GM12878 (cell line): ENCODE data around the gene ZNF215. TPM values are rescaled to one million over a fixed set of nuclear protein-coding genes. Genes with fewer than 3 reads are reported as not detected.
"Not testable (repeated sequence)": the region's sequence is repeated elsewhere in the genome, so short reads cannot be mapped to it uniquely, and the experiment has no call there.

Experiments used
- ATAC-seq: fragments of 200-7000 bp; cut with Tn5 transposase; 3 replicates; pipeline ENCODE4 v1.9.1; 2020; ENCODE audit warnings: mild to moderate bottlenecking, moderate library complexity
- BruUV-seq: library from RNA; stranded (reverse); fragments of 400-500 nt; replicated peaks from 2 replicates; lab custom pipeline; 2021; lab: Mats Ljungman, UMichigan
- CTCF ChIA-PET: fragments of 300-600 bp; sonication (Branson Sonifier 250); formaldehyde crosslinking; extraction: SDS; loops from one replicate; lab custom pipeline; 2021; ENCODE audit warnings: inconsistent platforms; lab: Yijun Ruan, JAX
- POLR2A ChIA-PET: fragments of 350-600 bp; formaldehyde crosslinking; extraction: SDS; loops from one replicate; lab custom pipeline; 2021; ENCODE audit warnings: inconsistent platforms; lab: Charles Lee
- RAD21 ChIA-PET: fragments of 300-600 bp; sonication (Branson Sonifier 250); formaldehyde crosslinking; loops from one replicate; lab custom pipeline; 2023; ENCODE audit warnings: antibody characterized with exemption; ENCODE audit not compliant: unreplicated experiment; lab: Charles Lee
- SMC1A ChIA-PET: fragments of 300-600 bp; sonication (Branson Sonifier 250); formaldehyde crosslinking; loops from one replicate; lab custom pipeline; 2023; ENCODE audit not compliant: unreplicated experiment, uncharacterized antibody; lab: Charles Lee
- DNase-seq: peaks from one replicate; pipeline ENCODE4 v3.0.0-alpha.2; 2011; ENCODE audit warnings: low read depth, low spot score
- FAIRE-seq: peaks from 3 replicates; lab custom pipeline; 2011; peaks lifted over from hg19 to GRCh38; lab: Jason Lieb, UNC
- H2AFZ ChIP-seq: 2 replicates; pipeline ENCODE4 v1.6.0; 2011; ENCODE audit warnings: low read depth, low read length, control low read depth; ENCODE audit not compliant: control insufficient read depth
- H3K27ac ChIP-seq: 2 replicates; pipeline ENCODE4 v1.5.1; 2011; ENCODE audit warnings: control low read depth; ENCODE audit not compliant: control insufficient read depth, insufficient read depth
- H3K27me3 ChIP-seq, 2 experiments: replicated peaks in 1 of 2; 2 replicates each; pipeline versions ENCODE4 v1.6.0 to v1.6.1; 2011; ENCODE audit warnings: low read length in 1 of 2; ENCODE audit not compliant: control insufficient read depth in 2 of 2, insufficient read depth in 2 of 2
- H3K36me3 ChIP-seq, 2 experiments: 2 replicates each; pipeline ENCODE4 v1.5.1; 2011; ENCODE audit warnings: low read length in 1 of 2; ENCODE audit not compliant: control insufficient read depth in 2 of 2, insufficient read depth in 2 of 2
- H3K4me1 ChIP-seq: 2 replicates; pipeline ENCODE4 v1.6.1; 2011; ENCODE audit warnings: mild to moderate bottlenecking, low read length, moderate library complexity, mixed read lengths; ENCODE audit not compliant: control insufficient read depth, insufficient read depth
- H3K4me2 ChIP-seq: 2 replicates; pipeline ENCODE4 v1.6.0; 2011; ENCODE audit warnings: control low read depth; ENCODE audit not compliant: control insufficient read depth, insufficient read depth
- H3K4me3 ChIP-seq: fragments of 200-600 bp; sonication (generic); 2 replicates; pipeline ENCODE4 v1.5.1; 2016
- H3K79me2 ChIP-seq: 2 replicates; pipeline ENCODE4 v1.6.0; 2011; ENCODE audit warnings: low read length; ENCODE audit not compliant: control insufficient read depth, insufficient read depth
- H3K9ac ChIP-seq: 2 replicates; pipeline ENCODE4 v1.8.0; 2011; ENCODE audit warnings: low read length, control low read depth, mixed read lengths; ENCODE audit not compliant: control insufficient read depth, insufficient read depth
- H3K9me3 ChIP-seq: replicated peaks from 3 replicates; pipeline ENCODE4 v1.5.1; 2011; ENCODE audit warnings: mild to moderate bottlenecking, low read length; ENCODE audit not compliant: control insufficient read depth, insufficient read depth
- H4K20me1 ChIP-seq: 2 replicates; pipeline ENCODE4 v1.6.0; 2011; ENCODE audit not compliant: control insufficient read depth, insufficient read depth
- ATF7 ChIP-seq: fragments of 450-650 bp; IDR thresholded peaks from 2 replicates; pipeline ENCODE4 v1.6.1; 2016; ENCODE audit warnings: low read depth, mild to moderate bottlenecking
- CBX5 ChIP-seq: sonication (generic); IDR thresholded peaks from 2 replicates; pipeline ENCODE4 v1.6.1; 2016; ENCODE audit warnings: low read depth, moderate library complexity, mild to moderate bottlenecking, inconsistent platforms
- CHD4 ChIP-seq: fragments of 200-600 bp; sonication (generic); IDR thresholded peaks from 2 replicates; pipeline ENCODE4 v1.6.1; 2016; ENCODE audit warnings: mild to moderate bottlenecking
- DPF2 ChIP-seq: fragments of 450-650 bp; IDR thresholded peaks from 2 replicates; pipeline ENCODE4 v1.6.1; 2017; ENCODE audit warnings: mild to moderate bottlenecking
- ETV6 ChIP-seq, 2 experiments: fragments of 450-650 bp in 1 of 2; IDR thresholded peaks in 1 of 2; conservative IDR thresholded peaks in 1 of 2; 2 replicates each; pipeline ENCODE4 v1.6.1; 2014; ENCODE audit warnings: antibody characterized with exemption in 1 of 2, borderline replicate concordance in 1 of 2, low read depth in 1 of 2, mild to moderate bottlenecking in 1 of 2, moderate library complexity in 1 of 2
- MXI1 ChIP-seq: fragments of 150-350 bp; IDR thresholded peaks from 2 replicates; pipeline ENCODE4 v1.6.1; 2011; ENCODE audit warnings: low read depth, mild to moderate bottlenecking, inconsistent platforms, low read length, improper control_type of control experiment
- MYB ChIP-seq: fragments of 150-350 bp; IDR thresholded peaks from 2 replicates; pipeline ENCODE4 v1.6.1; 2014; ENCODE audit warnings: mild to moderate bottlenecking, low read depth, low read length, borderline replicate concordance
- NFXL1 ChIP-seq: fragments of 450-650 bp; IDR thresholded peaks from 2 replicates; pipeline ENCODE4 v1.6.1; 2017; ENCODE audit warnings: antibody characterized with exemption, mild to moderate bottlenecking, borderline replicate concordance
- POU2F2 ChIP-seq: IDR thresholded peaks from 3 replicates; pipeline ENCODE4 v1.6.1; 2011; ENCODE audit warnings: low read depth, mild to moderate bottlenecking, low read length, borderline replicate concordance
- RBBP5 ChIP-seq: fragments of 200-600 bp; sonication (generic); conservative IDR thresholded peaks from 2 replicates; pipeline ENCODE4 v1.6.1; 2016
- SMAD1 ChIP-seq: fragments of 450-650 bp; IDR thresholded peaks from 2 replicates; pipeline ENCODE4 v1.6.1; 2018; ENCODE audit warnings: mild to moderate bottlenecking, low read depth; ENCODE audit not compliant: partially characterized antibody
- SMC3 ChIP-seq: IDR thresholded peaks from 2 replicates; pipeline ENCODE4 v1.6.1; 2011; ENCODE audit warnings: low read length, improper control_type of control experiment, borderline replicate concordance
- SPI1 ChIP-seq: IDR thresholded peaks from 2 replicates; pipeline ENCODE4 v1.6.1; 2011; ENCODE audit warnings: low read depth, mild to moderate bottlenecking, low read length, moderate library complexity, borderline replicate concordance; ENCODE audit not compliant: insufficient read depth
- STAT3 ChIP-seq: IDR thresholded peaks from 2 replicates; pipeline ENCODE4 v1.6.1; 2011; ENCODE audit warnings: low read depth, low read length, improper control_type of control experiment
- WGBS: methylation state at CpG from one replicate; pipeline ENCODE4 v1.1.6; 2016; ENCODE audit warnings: low lambda C conversion rate; ENCODE audit not compliant: insufficient replicate concordance, insufficient coverage; ENCODE audit errors: missing lambda C conversion rate; 5-methylcytosine and 5-hydroxymethylcytosine counted together
- in situ Hi-C: fragments of 300-500 bp; cut with MboI; formaldehyde crosslinking; loops from 9 replicates; pipeline ENCODE4 v1.14.3; 2018; ENCODE audit warnings: mixed read lengths
- intact Hi-C: fragments of 100-400 bp; cut with micrococcal nuclease; formaldehyde crosslinking; loops from one replicate; pipeline ENCODE4 v1.14.2; 2022; ENCODE audit not compliant: unreplicated experiment
- polyA plus RNA-seq, 11 experiments: library from polyadenylated mRNA; depleted of rRNA in 4 of 11; unstranded in 6 of 11; stranded (reverse) in 5 of 11; fragments of >200 nt; fragmentation: Nextera tagmentation in 4 of 11; fragmentation: Illumina TruSeq in 1 of 11; extraction: Ambion mirVana in 4 of 11; extraction: Trizol in 1 of 11; gene quantifications; 1 replicate in 1 of 11; 2 replicates in 10 of 11; pipeline versions ENCODE4 v1.2.1 to v1.2.3, GENCODE V29; 2011 to 2016; ENCODE audit warnings: inconsistent platforms in 2 of 11, missing spikeins in 2 of 11, low read depth in 1 of 11
- total RNA-seq, 4 experiments: library from RNA; depleted of rRNA in 3 of 4; stranded (reverse); fragments of >200 nt in 3 of 4; fragmentation: Illumina TruSeq in 1 of 4; extraction: Trizol in 1 of 4; gene quantifications; 2 replicates each; pipeline versions ENCODE4 v1.2.1 to v1.2.3, GENCODE V29; 2013 to 2021
- TF ChIP-seq, protein P1 (sequence below): IDR thresholded peaks from 2 replicates; pipeline ENCODE4 v1.6.1; 2011; ENCODE audit warnings: low read depth, low read length, improper control_type of control experiment, borderline replicate concordance
- TF ChIP-seq, protein P2 (sequence below): IDR thresholded peaks from 2 replicates; pipeline ENCODE4 v1.6.1; 2011; ENCODE audit warnings: low read depth, mild to moderate bottlenecking, low read length, moderate library complexity, borderline replicate concordance; ENCODE audit errors: extremely low read depth

The ZNF215 gene
- total and polyA plus RNA-seq, 10 of the 15 experiments (the other 5 are each of a cell fraction or from before 2014, with no cell fraction given), result 1.5 to 3.7 (median 2.3) TPM

DNA sequence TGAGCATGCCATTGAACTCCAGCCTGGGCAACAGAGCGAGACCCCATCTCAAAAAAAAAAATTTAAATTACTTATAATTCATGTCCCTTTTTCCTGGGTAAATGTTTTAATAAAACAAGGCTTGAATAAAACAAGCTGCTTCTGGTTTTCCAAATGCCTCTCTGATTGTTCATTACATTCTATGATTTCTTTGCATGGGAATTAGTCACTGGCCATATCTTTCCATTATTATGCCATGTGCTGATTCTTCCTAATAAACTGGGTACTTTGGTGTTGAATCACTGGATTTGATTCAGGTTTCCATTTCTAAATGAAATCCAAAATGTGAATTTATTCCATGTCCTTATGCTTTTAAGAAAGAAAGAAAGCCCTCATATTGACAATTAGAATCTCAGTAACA lies 42.6 kb downstream of the ZNF215 start (continued):
- TF ChIP-seq SMAD1, result no peak
- no peak for TF ChIP-seq SPI1

DNA sequence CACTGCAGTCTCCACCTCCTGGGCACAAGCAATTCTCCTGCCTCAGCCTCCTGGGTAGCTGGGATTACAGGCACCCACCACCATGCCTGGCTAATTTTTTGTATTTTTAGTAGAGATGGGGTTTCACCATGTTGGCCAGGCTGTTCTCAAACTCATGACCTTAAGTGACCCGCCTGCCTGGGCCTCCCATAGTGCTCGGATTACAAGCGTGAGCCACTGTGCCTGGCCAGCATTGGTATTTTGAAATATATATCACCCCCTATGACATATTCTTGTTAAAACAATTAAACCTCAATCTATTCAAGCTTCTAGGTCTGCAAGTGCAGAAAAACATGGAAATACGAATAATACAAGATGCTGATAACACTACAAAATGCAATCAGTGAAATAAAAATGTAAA lies 43.6 kb downstream of the ZNF215 start:
- H4K20me1 ChIP-seq, ATAC-seq, CTCF ChIA-PET, FAIRE-seq, H3K9ac ChIP-seq, POLR2A ChIA-PET, H3K4me2 ChIP-seq, DNase-seq, H3K36me3 ChIP-seq, BruUV-seq, H3K9me3 ChIP-seq, in situ Hi-C loops, H3K4me3 ChIP-seq, H3K79me2 ChIP-seq, RAD21 ChIA-PET, H2AFZ ChIP-seq, H3K4me1 ChIP-seq, H3K27ac ChIP-seq, H3K27me3 ChIP-seq, intact Hi-C loops: not testable (repeated sequence)
- SMC1A ChIA-PET, result interaction anchor here (1.3 kb wide), 1 partner anchor 10 kb away, joined by 5 read pairs; no protein-coding TSS in a partner anchor
- 15% methylated on average over 4 of the region's 4 CpGs for WGBS

DNA sequence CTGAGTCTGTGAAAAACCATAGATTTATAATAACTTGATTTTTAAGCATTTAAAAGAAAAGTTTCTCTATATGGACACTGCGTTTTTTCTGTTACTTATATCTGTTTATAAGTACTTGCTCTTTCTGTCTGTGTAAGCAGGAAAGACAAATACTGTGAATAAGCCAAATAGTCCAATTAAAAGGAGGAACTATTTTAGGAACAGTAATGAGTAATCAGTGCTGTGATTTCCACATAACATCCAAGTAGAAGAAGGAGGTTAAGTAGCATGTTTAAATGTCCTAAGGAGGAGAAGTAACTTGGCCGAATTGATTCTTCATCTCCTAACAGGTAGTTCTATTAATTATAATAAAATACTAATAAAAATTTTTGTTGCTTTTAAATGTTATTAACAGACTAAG lies 53.1 kb downstream of the ZNF215 start:
- no peaks in the 10 kb centered on the region for H3K36me3 ChIP-seq
- no peaks in the 10 kb centered on the region for H3K27me3 ChIP-seq
- SMC1A ChIA-PET, result interaction anchor here (1.3 kb wide), 1 partner anchor 10 kb away, joined by 5 read pairs; no protein-coding TSS in a partner anchor
- H3K9ac ChIP-seq, result no peak overlapping the region
- no peaks in the 10 kb centered on the region for H4K20me1 ChIP-seq
- H3K79me2 ChIP-seq, result no peaks in the 10 kb centered on the region
- no peaks in the 10 kb centered on the region for H3K9me3 ChIP-seq
- no peak overlapping the region for H3K27ac ChIP-seq
- CTCF ChIA-PET, result interaction anchor here (1.3 kb wide), 1 partner anchor 16 kb away, joined by 5 read pairs; no protein-coding TSS in a partner anchor
- DNase-seq (no peak), ATAC-seq (no peak), FAIRE-seq (no peak)
- WGBS, result 63% methylated on average over 2 of the region's 2 CpGs
- BruUV-seq, result no TSS peak
- intact Hi-C loops (no loop called here), in situ Hi-C loops (no loop called here)
- no peaks in the 10 kb centered on the region for H3K4me1 ChIP-seq
- no peak overlapping the region for H2AFZ ChIP-seq
- no peak overlapping the region for H3K4me3 ChIP-seq
- RAD21 ChIA-PET, result no interaction called here
- no peak overlapping the region for H3K4me2 ChIP-seq
- POLR2A ChIA-PET, result no interaction called here
- TF ChIP-seq, protein P1, sequence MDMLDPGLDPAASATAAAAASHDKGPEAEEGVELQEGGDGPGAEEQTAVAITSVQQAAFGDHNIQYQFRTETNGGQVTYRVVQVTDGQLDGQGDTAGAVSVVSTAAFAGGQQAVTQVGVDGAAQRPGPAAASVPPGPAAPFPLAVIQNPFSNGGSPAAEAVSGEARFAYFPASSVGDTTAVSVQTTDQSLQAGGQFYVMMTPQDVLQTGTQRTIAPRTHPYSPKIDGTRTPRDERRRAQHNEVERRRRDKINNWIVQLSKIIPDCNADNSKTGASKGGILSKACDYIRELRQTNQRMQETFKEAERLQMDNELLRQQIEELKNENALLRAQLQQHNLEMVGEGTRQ, result no peak
- TF ChIP-seq NFXL1, result no peak
- TF ChIP-seq CBX5, result no peak
- TF ChIP-seq ETV6 (conservative IDR thresholded peaks at IDR 0.05 in 1 of 2, IDR thresholded peaks at IDR 0.05 in 1 of 2; ENCODE audit: borderline replicate concordance in 1 of 2, low read depth in 1 of 2), result no peak
- TF ChIP-seq POU2F2, result no peak
- TF ChIP-seq ATF7, result no peak
- no peak for TF ChIP-seq MXI1
- TF ChIP-seq SMC3, result no peak
- TF ChIP-seq STAT3, result no peak
- no peak for TF ChIP-seq CHD4
- no peak for TF ChIP-seq MYB
- TF ChIP-seq DPF2, result no peak
- TF ChIP-seq RBBP5, result no peak
- TF ChIP-seq, protein P2, sequence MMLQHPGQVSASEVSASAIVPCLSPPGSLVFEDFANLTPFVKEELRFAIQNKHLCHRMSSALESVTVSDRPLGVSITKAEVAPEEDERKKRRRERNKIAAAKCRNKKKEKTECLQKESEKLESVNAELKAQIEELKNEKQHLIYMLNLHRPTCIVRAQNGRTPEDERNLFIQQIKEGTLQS, result no peak
